Transverse colon (tissue), 3 donors: ENCODE data around the gene PER2.

Source experiments
- EP300 ChIP-seq: sonication (generic); formaldehyde crosslinking; IDR thresholded peaks from one replicate; pipeline ENCODE4 v1.6.1; 2017; ENCODE audit warnings: antibody characterized with exemption, low read depth
- POLR2A ChIP-seq: fragments of 450-650 bp; IDR thresholded peaks from one replicate; pipeline ENCODE4 v1.6.1; 2016; ENCODE audit warnings: antibody characterized with exemption, mild to moderate bottlenecking, moderate library complexity
- TF ChIP-seq, protein P1 (sequence below), 5 experiments: fragments of 200-600 bp in 3 of 5; fragments of 450-650 bp in 2 of 5; sonication (generic) in 3 of 5; IDR thresholded peaks; 1 replicate in 2 of 5; 2 replicates in 3 of 5; pipeline ENCODE4 v1.5.1; 2016 to 2017; ENCODE audit warnings: antibody characterized with exemption in 5 of 5, inconsistent platforms in 3 of 5, mild to moderate bottlenecking in 2 of 5, moderate library complexity in 1 of 5

DNA sequence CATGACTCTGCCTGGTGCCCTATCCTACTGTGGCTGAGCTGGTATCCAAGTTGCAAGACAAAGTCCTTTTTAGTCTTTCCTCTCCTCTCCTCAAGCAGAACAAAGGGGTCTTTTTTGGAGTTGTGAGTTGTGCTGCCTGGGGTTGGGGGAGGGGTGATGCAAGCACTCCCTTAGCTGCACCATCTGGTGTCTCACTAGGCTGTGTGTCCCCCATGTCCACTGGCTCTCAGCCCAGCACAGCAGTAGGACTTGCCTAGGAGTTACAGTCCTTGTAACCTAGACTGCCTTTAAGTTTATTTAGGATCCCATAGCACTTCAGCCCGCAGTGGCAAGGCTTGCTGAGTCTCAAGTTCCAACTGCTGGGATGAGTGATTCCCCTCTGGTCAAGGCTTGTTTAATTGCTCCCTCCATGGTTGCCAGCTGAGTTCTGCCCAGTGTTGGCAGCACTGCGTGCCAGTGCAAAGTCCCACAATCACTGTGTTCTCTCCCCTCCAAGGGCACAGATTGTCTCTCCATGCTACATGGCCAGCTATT lies 71.7 kb downstream of the PER2 start:
- TF ChIP-seq POLR2A, result no peak
- TF ChIP-seq, protein P1, sequence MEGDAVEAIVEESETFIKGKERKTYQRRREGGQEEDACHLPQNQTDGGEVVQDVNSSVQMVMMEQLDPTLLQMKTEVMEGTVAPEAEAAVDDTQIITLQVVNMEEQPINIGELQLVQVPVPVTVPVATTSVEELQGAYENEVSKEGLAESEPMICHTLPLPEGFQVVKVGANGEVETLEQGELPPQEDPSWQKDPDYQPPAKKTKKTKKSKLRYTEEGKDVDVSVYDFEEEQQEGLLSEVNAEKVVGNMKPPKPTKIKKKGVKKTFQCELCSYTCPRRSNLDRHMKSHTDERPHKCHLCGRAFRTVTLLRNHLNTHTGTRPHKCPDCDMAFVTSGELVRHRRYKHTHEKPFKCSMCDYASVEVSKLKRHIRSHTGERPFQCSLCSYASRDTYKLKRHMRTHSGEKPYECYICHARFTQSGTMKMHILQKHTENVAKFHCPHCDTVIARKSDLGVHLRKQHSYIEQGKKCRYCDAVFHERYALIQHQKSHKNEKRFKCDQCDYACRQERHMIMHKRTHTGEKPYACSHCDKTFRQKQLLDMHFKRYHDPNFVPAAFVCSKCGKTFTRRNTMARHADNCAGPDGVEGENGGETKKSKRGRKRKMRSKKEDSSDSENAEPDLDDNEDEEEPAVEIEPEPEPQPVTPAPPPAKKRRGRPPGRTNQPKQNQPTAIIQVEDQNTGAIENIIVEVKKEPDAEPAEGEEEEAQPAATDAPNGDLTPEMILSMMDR (IDR thresholded peaks at IDR 0.05), result no peak
- TF ChIP-seq EP300, result no peak
